AG09309 (cell line): ENCODE results near the gene ADRA2A.

Experiments
- DNase-seq: peaks from one replicate; pipeline ENCODE4 v3.0.0-alpha.2; 2010; ENCODE audit warnings: low read depth
- H3K4me3 ChIP-seq: 2 replicates; pipeline ENCODE4 v1.5.1; 2011; ENCODE audit warnings: mild to moderate bottlenecking, low read depth, low read length, moderate library complexity; ENCODE audit not compliant: control insufficient read depth
- CTCF ChIP-seq: IDR thresholded peaks from 2 replicates; pipeline ENCODE4 v1.5.1; 2011; ENCODE audit warnings: mild to moderate bottlenecking, low read depth, low read length, inconsistent platforms; ENCODE audit not compliant: insufficient read depth, control insufficient read depth; ENCODE audit errors: missing control alignments

Gene ADRA2A

GRCh38 chr10:111076682-111077478, at the start of gene ADRA2A:
TSS of gene ADRA2A (plus strand) at chr10:111077029. CDS start at chr10:111077997, 968 bp downstream.
- no peak for TF ChIP-seq CTCF
- DNase-seq = no peak
- peak within 1 kb of the TSS; percentile 55 for H3K4me3 ChIP-seq

GRCh38 chr10:111030042-111030750, 46.6 kb upstream of the ADRA2A start:
- no peak for TF ChIP-seq CTCF
- DNase-seq = no peak
- H3K4me3 ChIP-seq = no peak overlapping the region

- no peak for DNase-seq
- no peak for TF ChIP-seq CTCF
- no peak overlapping the region for H3K4me3 ChIP-seq
Observed at GRCh38 chr10:111034598-111035310, 42.1 kb upstream of the ADRA2A start.

GRCh38 chr10:111035542-111035941, 41.3 kb upstream of the ADRA2A start:
- no peak for TF ChIP-seq CTCF
- H3K4me3 ChIP-seq = no peak overlapping the region
- no peak for DNase-seq

GRCh38 chr10:111037858-111038257, 39.0 kb upstream of the ADRA2A start:
- TF ChIP-seq CTCF = peak; percentile 29
- no peak overlapping the region for H3K4me3 ChIP-seq
- DNase-seq = no peak

- H3K4me3 ChIP-seq = no peak overlapping the region
- no peak for DNase-seq
- TF ChIP-seq CTCF = no peak
Observed at GRCh38 chr10:111039522-111039921, 37.3 kb upstream of the ADRA2A start.
